Activated CD4-positive, alpha-beta T cell treated with anti-CD3 and anti-CD28 coated beads for 24 hours (primary cell): ENCODE results near the gene IKZF5.

ENCODE experiments used
- DNase-seq, 2 donors: peaks; one replicate each; pipeline ENCODE4 v3.0.0-alpha.2; 2020; ENCODE audit warnings: low read depth in 2 of 2

Gene IKZF5

DNA sequence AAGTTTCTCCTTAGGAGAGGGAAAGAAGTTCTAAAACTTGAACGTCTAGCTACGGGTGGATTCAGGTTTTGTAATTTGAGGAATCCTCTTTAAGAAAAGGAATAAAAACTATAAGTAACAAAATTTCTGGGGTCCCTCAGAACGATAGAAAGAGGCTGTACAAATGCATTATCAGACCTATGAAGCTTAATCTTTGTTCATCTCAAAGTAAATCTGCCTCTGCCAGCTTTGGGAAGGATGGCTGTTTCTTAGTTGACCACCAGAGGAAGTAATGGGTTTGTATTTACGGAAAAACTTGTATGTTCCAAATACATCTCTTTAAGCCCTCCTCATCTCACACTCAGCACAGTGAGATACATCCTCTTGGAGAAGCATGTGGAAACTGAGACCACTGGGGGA, 27.5 kb downstream of the IKZF5 start:
- peak in 1 of 2 donors; percentile 0 for DNase-seq

DNA sequence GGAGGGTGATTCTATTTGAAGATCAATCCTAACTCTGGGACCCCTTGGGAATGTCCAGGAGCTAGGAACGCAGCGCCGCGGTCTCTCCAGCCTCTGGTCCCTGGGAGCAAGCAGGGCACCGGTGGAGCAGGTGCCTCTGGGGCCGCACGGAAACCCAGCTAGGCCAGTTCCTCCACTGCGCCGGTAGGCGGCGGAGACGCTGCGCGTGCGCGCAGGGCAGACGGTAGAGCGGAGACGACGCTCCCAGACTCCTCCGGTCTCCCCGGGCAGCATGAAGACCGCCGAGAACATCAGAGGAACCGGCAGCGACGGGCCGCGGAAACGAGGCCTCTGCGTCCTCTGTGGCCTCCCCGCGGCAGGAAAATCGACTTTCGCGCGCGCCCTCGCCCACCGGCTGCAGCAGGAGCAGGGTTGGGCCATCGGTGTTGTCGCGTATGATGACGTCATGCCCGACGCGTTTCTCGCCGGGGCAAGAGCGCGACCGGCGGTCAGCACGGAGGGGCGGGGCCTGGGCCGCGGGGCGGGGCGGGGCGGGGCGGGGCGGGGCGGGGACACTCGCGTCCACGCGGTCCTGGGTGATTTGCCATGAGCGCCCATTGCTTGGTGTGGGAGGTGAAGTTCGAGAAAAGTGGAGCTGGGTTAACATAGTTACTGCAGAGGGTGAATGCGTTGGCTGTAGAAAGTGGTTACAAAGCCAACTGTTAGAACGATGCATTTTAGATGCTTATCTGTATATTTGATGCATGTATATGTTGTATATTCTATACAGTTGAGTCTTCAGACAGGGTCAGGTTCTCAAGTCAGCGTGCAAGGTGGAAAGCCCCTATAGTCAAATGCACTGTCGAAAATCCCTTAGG, 28.2 kb downstream of the IKZF5 start, which contains the start of gene PSTK:
PSTK (plus strand) TSS at position 193 of the 857 bp plus-strand sequence; CDS start at position 272, 79 bp downstream.
- peak; percentile 79 for DNase-seq

DNA sequence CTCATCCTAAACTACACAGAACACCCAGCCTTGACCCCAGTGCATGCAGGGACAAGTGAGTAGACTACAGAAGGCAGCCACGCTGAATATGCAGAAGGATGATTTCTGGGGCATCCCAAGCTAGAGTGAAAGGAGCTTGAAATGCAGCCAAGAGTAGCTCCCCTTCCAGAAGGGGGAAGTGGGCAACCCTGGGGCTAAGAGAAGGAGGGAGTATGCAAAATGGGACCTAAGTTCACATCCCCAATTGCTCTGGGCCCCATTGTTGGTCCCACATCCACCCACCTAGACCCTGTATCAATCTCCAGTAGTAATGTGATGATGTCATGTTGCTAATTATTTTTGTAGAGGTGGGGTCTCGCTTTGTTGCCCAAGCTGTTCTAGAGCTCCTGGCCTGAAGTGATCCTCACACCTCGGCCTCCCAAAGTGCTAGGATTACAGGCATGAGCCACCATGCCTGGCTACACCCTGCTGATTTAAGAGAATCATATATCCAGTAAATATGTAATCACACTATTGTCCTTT, 34.0 kb downstream of the IKZF5 start:
- DNase-seq, result no peak

DNA sequence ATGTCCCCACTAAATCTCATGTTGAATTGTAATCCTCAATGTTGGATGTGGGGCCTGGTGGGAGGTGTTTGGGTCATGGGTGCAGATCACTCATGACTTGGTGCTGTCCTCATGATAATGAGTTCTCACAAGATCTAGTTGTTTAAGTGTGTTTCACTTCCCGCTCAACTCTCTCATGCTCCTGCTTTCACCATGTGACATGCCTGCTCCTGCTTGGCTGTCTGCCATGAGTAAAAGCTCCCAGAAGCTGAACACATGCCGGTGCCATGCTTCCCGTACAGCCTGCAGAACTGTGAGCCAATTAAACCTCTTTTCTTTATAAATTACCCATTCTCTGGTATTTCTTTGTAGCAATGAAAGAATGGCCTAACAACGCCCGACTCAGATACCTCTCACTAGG, 34.6 kb downstream of the IKZF5 start:
- no peak for DNase-seq

DNA sequence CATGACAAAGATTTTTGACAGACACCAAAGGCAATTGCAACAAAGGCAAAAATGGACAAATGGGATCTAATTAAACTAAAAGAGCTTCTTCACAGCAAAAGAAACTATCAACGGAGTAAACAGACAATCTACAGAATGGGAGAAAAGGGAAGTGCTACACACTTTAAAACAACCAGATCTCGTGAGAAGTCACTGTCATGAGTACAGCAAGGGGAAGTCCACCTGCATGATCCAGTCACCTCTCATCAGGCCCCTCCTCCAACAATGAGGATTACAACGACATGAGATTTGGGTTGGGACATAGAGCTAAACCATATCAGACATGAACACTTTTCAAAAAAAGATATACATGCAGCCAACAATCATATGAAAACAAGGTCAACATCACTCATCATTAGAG, 39.9 kb downstream of the IKZF5 start:
- DNase-seq, result no peak

DNA sequence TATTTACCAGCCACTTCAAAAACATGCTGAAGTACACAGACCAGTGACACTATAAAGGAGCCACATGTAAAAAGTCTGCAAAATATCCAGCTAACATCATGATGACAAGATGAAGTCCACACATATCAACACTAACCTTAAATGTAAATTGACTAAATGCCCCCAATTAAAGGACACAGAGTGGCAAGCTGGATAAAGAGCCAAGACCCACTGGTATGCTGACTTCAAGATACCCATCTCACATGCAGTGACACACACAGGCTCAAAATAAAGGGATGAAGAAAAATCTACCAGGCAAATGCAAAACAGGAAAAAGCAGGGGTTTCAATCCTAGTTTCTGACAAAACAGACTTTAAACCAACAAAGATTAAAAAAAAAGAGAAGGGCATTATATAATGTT, 41.7 kb downstream of the IKZF5 start:
- no peak for DNase-seq

DNA sequence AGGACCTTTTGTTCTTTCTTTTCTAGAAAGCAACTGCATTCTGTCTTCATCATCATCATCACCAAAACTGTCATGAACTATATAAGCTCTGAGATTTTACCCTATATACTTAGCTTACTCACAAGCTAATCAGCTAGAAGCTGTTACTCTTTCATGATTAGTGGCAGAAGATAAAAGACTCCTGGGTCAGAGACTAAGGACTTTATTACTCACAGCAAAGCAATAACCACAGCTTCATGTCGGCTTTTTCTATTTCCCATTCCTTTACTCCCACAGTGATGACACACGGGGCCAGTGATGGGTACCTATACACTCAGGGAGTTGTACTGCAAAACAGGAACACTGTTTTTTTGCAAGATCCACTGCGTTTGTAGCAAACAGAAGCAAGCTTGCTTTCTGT, 46.2 kb downstream of the IKZF5 start:
- DNase-seq, result no peak

DNA sequence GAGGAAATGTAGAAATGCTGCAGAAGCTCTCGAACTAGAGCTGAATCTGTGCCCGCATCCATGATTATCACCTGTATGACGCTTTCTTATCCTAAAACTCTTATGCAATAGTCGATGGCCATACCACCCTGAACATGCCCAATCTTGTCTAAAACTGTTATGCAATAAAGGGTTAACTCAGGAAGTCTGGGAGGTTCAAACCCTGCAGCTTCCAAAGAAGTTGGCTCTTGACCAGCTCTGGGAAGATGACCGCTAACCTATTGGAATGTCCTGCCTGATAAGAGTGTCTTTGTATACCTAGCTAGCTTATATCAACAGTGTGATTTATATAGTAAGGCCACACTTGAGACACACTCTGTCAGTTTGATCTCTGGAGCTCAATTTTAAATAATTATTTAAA, 51.1 kb downstream of the IKZF5 start:
- no peak for DNase-seq

DNA sequence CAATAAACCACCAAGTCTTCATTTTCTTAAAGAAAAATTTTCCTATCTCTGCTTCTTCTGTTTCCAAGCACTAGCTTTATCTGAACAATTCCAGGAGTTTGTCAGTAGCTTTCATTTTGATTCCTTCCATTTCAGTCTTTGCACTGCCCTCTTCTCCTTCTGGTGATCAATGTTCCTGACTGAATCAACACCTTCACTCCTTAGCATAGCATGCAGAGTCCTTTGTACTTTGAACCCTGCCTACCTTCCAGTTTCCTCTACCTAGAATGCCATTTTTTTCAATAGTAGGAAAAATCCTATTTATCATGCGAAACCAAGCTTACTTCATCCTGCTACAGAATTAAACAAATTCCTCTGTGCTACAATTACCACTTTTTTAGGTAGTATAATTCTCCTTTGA, 52.7 kb downstream of the IKZF5 start:
- no peak for DNase-seq

DNA sequence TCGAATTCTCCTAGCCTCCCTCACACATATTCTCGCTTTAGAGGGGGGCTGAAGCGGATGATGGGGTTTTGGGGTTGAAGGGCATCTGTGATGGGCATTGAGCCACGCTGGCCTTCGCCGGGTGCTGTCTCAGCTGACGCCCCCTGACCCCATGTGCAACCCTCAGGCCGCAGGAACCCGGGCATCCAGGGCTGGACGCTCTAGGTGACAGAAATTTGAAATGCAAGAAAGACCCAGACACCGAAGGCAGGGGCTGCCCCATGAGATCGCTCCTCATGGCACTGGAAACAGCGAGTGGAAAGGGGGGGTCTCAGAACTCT, 53.9 kb downstream of the IKZF5 start:
- no peak for DNase-seq

DNA sequence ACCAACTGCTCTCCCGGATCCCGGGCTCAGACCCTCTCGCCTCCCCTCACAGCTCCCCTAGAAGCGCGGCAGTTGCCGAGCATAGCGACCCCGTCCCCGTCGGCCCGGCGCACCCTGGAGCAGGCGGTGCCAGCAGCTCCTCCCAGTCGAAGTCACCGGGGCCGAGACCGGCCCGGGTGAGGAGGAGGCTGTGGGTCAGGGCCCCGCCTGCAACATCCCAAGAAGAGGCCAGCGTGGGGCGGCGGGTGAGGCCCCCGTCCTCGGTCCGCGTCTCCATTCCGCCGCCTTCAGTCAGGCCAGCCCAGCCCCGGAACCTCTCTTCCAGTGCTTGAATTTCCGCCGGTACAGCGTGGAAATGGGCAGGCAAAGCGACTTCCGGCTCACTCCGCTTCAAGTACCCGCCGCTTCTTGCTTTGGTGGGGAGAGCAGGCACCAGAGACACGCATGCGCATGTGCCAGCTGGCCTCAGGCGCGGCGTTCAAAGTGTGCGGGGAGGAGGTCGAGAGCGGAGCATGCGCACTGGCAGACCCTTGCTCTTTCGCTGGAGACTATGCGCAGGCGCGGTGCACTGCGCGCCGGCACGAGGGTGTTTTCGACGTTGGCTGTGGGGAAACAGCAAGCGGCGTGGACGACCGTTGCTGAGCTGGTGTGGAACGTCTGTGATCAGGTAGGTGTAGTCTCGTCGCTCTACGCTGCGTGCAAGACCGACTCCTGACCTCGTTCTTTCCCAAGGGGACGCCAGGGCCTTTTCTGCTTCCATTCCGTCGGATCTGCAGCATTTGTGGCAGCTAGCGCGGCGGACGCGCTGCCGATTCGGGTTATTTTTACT, 54.5 kb downstream of the IKZF5 start, which contains the start of gene C10orf88:
C10orf88 (minus strand) TSS at position 326 of the 829 bp plus-strand sequence; CDS start at position 277, 49 bp downstream.
- peak; percentile 91 to 94 for DNase-seq

DNA sequence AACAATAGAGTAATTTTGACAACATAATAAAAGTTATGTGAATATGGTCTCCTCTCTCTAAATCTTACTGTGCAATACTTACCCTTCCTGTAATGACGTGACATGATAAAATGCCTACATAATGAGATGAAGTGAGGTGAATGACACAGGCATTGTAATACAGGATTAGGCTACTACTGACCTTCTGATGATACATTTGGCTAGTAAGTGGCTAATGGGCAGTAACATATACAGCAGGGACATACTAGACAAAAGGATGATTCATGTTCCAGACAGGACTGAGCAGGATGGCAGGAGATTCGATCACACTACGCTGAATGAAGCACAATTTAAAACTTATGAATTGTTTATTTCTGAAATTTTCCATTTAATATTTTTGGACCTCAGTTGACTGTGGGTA, 59.3 kb downstream of the IKZF5 start:
- DNase-seq, result no peak
